GM12892 (cell line): ENCODE results near the gene API5.

Source experiments
- POLR2A ChIP-seq: IDR thresholded peaks from 2 replicates; pipeline ENCODE4 v1.6.1; 2011; ENCODE audit warnings: low read depth, low read length, control low read depth
- POLR2AphosphoS5 ChIP-seq: IDR thresholded peaks from 2 replicates; pipeline ENCODE4 v1.6.1; 2011; ENCODE audit warnings: low read depth, low read length, control low read depth
- TAF1 ChIP-seq: IDR thresholded peaks from 2 replicates; pipeline ENCODE4 v1.6.1; 2011; ENCODE audit warnings: low read depth, mild to moderate bottlenecking, control low read depth, low read length, borderline replicate concordance

DNA sequence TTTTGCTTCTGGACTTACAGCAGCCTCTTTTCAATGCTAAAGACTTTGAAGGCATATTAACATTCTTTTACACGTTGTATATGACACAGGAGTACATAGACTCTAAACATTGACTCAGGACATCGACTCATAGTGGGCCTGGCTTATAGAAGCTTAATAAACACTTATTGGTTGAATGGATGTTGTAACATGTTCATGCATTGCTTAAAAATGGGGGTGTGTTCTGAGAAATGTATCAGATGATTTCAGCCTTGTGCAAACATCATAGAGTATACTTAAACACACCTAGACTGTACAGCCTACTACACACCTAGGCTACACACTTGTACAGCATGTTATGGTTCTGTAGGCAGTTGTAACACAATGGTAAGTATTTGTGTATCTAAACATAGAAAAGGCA is 64.8 kb downstream of the API5 start:
- TF ChIP-seq POLR2A (no peak), POLR2AphosphoS5 (no peak), TAF1 (no peak)
